ENCODE results near the gene SLC1A2.

DNA sequence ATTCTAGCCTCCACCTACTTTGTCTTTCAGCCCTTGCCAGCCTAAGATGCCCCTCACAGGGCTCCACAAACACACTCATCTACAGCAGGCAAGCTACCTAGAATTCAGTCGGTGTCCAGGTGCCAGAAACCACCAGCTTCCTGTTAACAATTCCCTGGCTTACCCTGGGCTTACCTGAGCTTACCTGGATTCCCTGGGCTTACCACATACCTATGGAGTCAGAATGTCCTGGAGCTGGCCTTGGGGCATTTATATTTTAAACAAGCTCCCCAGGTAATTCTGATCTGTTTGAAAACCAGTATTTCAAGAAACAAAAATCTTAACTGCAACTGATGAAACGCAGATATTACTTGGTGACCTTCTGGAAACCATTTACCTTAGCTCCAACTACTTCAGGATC, 123.6 kb downstream of the SLC1A2 start:
- TF ChIP-seq POLR2A (IDR thresholded peaks at IDR 0.05; ENCODE audit: borderline replicate concordance, extremely low read depth, insufficient read depth, insufficient read length), result no peak
- TF ChIP-seq, protein P1, sequence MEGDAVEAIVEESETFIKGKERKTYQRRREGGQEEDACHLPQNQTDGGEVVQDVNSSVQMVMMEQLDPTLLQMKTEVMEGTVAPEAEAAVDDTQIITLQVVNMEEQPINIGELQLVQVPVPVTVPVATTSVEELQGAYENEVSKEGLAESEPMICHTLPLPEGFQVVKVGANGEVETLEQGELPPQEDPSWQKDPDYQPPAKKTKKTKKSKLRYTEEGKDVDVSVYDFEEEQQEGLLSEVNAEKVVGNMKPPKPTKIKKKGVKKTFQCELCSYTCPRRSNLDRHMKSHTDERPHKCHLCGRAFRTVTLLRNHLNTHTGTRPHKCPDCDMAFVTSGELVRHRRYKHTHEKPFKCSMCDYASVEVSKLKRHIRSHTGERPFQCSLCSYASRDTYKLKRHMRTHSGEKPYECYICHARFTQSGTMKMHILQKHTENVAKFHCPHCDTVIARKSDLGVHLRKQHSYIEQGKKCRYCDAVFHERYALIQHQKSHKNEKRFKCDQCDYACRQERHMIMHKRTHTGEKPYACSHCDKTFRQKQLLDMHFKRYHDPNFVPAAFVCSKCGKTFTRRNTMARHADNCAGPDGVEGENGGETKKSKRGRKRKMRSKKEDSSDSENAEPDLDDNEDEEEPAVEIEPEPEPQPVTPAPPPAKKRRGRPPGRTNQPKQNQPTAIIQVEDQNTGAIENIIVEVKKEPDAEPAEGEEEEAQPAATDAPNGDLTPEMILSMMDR (IDR thresholded peaks at IDR 0.05 in 2 of 3, conservative IDR thresholded peaks at IDR 0.05 in 1 of 3; ENCODE audit: borderline replicate concordance in 1 of 3, insufficient read depth in 1 of 3, low read depth in 2 of 3, low read length in 2 of 3), result no peak
- TF ChIP-seq RAD21 (IDR thresholded peaks at IDR 0.05; ENCODE audit: low read depth), result no peak
- no peak for TF ChIP-seq SP1 (IDR thresholded peaks at IDR 0.05; ENCODE audit: low read depth)
- TF ChIP-seq JUND (IDR thresholded peaks at IDR 0.05), result no peak

All from HCT116 (cell line).